Measurements from ENCODE around the gene NEURL1.
A peak's percentile ranks its signal among the peaks of the same experiment; 100 is the strongest.

DNA sequence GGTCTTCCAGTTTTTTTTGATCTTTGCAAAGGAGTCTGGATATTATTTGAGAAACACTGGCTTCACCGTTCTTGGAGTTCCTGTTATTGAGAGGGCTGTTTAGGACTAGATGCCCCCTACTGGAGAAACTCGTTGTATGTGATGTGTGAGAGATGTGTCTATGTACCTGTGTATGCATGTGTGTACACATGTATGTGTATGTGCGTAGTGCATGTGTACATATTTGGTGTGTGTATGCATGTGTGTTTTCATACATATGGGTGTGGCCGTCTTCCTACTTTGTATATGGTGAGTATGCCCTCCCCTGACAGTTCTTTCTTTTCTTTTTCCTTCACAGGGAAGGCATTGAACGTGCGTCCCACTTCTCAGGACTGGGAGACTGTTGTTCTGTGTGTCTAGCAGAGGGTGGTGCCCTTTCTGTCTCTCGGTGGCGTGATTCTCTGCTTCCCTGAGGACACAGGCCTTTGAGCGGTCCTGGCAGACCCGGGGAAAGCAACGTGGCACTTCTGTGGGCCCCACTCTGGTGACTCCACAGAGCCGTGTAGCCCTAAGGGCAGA lies 11.5 kb upstream of the NEURL1 start:
- TF ChIP-seq, protein P1, sequence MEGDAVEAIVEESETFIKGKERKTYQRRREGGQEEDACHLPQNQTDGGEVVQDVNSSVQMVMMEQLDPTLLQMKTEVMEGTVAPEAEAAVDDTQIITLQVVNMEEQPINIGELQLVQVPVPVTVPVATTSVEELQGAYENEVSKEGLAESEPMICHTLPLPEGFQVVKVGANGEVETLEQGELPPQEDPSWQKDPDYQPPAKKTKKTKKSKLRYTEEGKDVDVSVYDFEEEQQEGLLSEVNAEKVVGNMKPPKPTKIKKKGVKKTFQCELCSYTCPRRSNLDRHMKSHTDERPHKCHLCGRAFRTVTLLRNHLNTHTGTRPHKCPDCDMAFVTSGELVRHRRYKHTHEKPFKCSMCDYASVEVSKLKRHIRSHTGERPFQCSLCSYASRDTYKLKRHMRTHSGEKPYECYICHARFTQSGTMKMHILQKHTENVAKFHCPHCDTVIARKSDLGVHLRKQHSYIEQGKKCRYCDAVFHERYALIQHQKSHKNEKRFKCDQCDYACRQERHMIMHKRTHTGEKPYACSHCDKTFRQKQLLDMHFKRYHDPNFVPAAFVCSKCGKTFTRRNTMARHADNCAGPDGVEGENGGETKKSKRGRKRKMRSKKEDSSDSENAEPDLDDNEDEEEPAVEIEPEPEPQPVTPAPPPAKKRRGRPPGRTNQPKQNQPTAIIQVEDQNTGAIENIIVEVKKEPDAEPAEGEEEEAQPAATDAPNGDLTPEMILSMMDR (IDR thresholded peaks at IDR 0.05): peak; percentile 49 to 73 (median 56)
- no peak for TF ChIP-seq EP300 (IDR thresholded peaks at IDR 0.05)
- TF ChIP-seq POLR2A (IDR thresholded peaks at IDR 0.05): no peak

Data from tibial nerve (tissue), 4 donors.